ENCODE measurements around the gene CFAP97D2.

- TF ChIP-seq CTCF (IDR thresholded peaks at IDR 0.05) (no peak), POLR2A (IDR thresholded peaks at IDR 0.05) (no peak)
Measured at GRCh38 chr13:114154476-114154875, 24.6 kb upstream of the CFAP97D2 start.
